Stimulated activated CD8-positive, alpha-beta memory T cell treated with anti-CD3 and anti-CD28 coated beads, Interleukin-15, amount 100 ng/mL, for 24 hours (primary cell): ENCODE measurements around the gene SMOC2.

Experiments used
- DNase-seq: peaks from one replicate; pipeline ENCODE4 v3.0.0-alpha.2; 2020; ENCODE audit warnings: low read depth

Gene SMOC2

DNA sequence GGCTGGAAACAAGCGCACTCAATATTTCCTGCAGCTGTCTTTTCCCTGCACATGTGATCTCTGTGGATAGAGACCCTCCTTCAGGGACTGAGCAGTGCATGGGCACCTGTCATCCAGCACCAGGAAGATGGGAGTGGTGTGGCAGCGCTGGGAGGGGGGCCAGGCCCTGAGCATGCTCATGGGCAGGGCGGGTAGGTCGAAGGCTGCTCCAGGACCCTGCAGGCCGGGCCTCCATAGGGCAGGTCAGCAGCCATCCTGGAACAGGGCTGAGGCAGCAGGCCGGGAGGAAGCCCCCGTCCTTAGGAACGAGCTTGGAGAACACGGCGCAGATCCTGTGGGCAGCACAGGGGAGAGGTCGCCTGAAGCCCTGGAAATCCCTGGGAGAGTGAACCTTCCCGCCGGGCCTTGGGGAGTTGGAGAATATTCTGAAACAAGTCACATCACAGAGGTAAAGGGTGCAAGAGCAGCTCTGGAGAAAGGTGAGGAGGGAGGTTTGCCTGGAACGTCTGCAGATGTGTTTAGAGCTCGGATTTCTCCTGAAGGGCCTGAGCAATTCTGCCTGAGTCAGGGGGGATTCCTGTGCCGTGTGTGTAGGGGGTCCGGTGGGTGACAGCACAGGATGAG, 133.2 kb downstream of the SMOC2 start:
- DNase-seq = no peak

DNA sequence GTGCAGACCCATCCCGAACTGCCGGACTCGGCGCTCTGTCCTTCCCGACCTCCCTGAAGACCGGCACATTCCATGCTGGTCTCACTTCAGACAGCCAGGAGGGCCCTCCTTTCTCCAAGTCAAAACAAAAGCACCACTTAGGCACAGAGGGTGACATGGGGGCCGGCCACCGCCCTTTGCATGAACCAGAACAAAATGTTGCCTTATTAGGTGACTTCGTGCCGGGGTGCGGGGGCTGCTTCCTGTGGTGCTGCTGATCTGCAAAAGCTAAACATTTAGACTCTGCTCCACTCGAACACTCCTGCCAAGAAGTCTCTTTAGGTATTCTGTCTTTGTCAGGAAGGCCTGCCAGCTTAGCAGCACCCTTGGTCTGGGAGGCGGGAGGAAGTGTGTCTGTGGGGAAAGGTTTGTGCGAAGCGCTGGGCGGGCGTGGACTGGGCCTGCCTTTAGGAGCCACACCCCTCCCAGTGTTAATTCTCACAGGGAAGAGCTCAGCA, 133.8 kb downstream of the SMOC2 start:
- no peak for DNase-seq

DNA sequence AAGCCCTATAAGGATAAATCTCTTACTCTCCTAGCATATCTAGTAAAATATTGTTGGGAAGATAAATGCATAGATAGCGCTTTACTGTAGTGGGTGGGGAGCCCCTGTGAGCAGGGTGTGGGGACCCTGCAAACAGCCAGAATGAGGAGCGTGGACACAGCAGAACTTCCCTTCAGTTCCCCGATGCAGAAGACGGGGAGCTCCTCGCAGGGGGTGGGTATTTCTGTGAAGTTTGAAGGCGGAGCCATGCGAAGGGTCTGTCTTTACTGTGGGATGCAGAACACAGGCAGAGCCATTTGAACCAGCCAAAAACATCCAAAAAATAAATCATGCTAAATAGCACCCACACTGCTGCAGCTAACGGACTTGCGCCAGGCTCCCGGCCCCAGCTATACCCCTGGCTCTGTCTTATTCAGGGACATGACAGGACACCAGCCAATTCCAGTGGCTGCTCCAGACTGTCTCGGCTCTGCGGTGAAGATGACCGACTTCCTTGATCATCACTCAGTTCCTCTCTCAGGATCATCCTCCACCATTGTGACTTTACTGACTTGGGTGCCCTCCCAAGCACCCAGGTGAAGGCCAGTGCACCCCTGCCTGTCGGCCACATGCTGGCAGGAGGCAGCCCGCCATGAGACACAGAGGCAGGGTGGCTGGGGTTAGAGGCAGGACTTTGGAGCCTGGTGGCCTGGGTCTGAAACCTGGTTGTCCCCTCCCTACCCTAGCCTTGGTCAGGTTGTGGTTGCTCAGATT, 134.5 kb downstream of the SMOC2 start:
- no peak for DNase-seq

DNA sequence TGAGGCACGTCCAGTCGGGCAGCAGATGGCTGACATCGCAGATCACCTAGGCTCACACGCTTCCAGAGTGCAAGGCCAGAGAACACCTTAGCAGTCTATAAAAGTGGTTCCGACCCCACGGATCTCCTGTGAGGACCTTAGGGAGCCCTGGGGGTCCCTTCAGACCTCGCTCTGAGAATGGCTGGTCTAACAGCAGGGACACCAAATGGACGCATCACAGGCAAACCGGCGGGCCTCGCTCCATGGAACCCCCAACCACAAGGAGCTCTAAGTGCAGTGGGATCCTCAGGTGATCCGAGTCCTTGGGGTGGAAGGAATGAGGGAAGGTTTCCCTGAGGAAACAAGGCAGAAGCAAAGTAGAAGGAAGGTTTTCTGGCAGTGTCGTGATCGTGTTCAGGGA, 135.4 kb downstream of the SMOC2 start:
- no peak for DNase-seq

DNA sequence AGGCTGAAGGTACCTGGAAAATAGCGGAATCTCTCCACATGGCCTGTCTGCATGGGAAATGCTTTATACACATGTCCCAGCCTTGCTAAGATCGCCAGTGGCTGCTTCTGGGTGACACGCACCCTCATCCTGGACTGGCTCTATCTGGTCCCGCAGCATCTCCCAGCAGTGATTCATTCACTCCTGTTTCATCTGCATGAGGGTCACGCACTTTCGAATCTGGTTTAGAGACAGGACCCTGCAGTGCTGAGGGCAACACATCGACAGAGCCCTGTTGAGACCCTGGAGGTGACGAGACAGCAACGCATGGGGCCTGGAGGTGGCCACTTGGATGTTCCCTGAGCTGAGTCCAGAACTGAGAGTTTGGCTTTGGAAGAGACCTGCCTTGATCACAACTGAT, 136.5 kb downstream of the SMOC2 start:
- no peak for DNase-seq

DNA sequence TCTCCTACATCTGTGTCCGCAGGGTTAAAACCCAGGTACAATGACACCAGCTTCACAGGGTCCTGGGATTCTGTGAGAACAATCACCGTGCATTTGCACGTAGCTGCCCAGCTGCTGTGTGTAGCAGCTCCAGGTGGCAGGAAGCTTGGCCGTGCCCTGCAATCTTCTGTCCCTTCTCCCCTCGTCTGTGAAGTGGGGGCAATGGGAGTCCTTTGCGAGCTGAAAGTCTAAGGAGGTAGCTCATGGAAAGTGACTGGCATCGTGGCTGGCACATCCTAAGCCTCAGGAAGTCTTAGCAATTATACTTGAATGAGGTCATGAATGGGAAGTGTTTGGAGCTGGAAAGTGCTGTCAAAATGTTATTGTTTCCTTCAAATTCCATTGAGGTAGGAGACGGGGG, 137.1 kb downstream of the SMOC2 start:
- no peak for DNase-seq

DNA sequence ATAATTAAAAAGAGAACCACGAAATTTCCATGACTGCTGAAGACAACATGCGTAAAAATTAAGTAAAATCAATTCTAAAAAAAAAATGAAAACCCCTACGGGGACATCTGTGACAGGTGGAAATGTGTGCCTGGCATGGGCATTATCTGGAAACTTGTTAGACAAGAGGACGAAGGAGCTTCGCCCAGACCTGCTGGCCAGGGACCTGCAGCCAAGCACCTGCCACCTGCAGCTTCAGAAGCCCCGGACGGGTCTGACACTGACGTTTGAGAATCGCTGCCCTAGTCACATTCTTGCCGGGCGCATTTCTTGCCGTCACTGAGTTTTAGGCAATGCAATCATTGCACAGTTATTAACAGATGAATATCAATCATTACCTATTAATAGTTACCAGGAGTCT, 140.3 kb downstream of the SMOC2 start:
- DNase-seq = no peak

DNA sequence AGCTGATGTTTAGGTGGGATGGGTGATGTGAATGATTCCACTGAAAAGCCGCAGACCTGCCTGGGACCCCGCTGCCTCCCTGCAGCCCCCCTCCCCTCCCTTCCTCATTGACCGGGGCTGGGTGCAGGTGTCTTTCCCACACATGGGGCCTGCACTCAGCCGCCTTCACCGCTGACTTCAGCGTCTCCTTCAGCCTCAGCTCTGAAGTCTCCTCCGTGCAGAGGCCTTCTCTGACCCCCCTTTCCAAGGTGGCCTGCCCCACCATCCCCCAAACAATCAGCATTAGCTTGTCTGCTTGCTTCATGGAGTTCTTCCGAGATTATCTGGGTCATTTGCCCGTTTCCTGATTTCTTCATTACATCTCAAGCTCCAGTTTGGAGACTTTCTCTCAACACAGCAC, 140.7 kb downstream of the SMOC2 start:
- DNase-seq = no peak

DNA sequence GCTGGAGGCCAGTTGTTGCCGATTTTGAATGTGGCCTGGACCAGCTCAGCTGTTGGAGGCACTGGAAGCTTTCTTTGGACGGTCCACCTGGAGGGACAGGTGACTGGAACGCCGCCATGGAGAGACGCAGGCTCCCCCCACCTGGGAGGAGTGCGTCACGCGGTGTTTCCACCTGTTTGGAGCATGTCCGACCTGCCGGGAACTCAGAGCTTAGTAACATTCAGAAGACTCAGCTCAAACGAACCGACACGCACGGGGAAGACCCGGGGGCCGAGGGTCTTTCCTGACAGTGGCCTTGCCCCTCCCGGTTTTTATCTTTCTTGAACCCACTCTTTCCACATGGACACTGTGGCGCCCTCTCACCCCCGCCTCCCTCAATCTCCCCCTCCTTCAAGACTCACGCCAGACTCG, 141.6 kb downstream of the SMOC2 start:
- DNase-seq = no peak

DNA sequence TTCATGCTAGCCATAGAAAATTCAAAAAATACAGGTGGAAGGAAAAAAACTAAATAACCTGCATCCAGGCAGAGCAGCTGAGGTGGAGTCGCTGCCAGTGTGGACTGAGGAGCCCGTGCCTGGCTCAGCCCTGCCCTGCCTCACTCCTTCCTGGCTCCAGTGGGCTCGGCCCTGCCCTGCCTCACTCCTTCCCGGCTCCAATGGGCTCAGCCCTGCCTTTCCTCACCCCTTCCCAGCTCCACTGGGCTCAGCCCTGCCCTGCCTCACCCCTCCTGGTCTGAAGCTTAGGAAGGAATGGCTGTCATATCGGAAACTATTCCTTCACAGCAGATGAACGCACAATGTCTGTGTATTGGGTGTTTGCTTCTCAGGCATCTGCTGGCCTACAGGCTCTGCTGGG, 142.1 kb downstream of the SMOC2 start:
- no peak for DNase-seq

DNA sequence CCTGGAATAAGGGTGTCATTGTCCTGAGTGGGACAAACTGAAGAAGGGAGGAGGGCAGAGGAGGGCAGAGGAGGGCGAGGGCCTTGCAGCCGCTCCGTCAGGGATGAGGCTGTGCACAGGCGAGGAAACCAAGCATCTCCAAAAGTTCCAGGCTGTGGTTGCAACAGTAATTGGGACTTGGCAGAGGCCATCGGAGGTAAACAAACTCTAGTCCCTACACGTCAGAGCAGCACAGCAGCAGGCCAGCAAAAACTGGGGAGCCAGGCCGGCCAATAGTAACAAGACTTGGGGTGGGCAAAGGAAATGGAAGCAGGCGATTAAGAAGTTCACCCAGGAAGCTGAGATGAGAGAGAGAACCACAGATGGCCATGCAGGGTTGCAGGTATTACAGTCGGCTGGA, 142.8 kb downstream of the SMOC2 start:
- DNase-seq = no peak

DNA sequence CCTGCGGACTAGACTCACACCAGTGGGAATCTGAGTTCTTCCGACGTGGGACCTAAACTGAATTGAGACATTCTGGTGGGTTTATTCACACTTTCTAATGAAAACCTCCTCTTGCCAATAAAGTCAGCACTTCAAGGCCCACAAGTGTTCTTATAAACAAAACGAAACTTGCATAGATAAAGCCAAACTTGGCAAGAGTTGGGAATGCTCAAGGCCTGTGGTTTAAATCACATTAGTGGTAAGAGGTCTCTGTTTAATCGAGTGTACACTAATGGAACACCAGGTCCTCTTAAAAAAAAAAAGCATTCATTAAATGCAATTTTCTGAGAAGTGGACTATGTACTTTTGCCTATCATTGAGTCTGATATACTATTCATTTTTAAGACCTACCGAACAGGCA, 143.3 kb downstream of the SMOC2 start:
- DNase-seq = no peak

DNA sequence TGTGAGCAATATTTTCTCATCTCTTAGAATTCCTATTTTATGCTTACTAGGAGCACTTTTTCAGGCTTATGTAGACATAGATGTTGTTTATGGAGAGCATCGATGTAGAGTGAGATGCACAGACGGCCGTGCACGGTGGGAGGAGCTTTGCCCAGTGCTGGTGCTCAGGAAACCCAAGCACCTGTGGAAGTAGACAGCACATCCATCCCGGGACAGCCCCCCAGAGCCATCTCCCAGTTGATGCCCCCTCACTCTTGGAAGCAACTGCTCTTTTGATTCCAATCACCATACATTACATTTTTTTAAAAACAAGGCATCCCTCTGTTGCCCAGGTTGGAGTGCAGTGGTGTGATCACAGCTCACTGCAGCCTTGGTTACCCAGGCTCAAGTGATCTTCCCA, 143.7 kb downstream of the SMOC2 start:
- no peak for DNase-seq

DNA sequence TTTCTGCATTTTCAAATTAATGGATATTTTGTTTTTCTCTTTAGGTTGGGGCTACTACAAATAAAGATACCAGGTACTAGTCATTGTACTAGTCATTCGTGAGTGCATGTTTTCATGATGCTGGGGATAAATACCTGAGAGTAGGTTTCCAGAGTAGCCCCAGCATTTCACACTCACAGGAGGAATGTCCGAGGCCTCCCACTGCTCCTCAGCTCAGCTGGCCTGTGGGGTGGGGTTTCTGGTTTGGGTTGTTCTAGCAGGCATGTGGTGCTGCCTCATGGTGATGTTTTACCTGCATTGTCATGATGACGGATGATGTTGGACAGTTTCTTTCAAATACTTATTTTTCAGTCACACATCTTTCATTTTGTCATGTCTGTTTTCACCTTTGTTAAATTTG, 144.5 kb downstream of the SMOC2 start:
- no peak for DNase-seq

DNA sequence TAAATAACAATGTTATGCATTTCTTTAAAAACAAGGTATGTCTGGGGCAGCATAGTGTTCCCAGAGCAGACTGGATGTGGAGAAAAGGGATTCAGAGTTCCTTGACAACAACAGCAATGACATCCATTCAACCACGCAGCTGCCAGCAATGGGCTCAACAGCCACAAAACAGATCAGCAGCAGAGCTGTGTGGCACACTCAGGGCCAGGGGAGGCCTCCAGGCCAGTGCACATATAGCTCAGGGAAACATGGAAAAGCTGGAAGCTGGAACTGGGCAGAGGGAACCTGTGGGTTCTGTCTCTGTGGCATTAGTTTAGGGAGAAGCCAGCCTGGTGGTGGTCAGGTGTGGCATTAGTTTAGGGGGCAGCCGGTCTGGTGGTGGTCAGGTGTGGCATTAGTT, 148.3 kb downstream of the SMOC2 start:
- DNase-seq = no peak

DNA sequence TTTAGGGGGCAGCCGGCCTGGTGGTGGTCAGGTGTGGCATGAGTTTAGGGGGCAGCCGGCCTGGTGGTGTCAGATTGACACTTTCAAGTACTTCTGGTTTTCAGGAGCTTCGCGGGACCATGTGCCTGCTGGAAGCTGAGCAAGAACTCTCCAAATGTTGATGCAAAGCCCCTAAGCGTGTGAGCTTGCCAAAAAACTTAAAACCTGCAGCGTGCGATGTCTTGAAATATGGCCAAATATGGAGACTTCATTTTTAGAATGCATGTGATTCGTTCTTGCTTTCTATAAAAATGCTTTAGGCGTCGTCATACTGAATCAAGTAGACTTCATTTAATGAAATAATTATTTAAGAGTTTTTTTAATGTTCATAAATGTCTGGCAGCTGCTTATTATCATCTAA, 149.4 kb downstream of the SMOC2 start:
- no peak for DNase-seq

DNA sequence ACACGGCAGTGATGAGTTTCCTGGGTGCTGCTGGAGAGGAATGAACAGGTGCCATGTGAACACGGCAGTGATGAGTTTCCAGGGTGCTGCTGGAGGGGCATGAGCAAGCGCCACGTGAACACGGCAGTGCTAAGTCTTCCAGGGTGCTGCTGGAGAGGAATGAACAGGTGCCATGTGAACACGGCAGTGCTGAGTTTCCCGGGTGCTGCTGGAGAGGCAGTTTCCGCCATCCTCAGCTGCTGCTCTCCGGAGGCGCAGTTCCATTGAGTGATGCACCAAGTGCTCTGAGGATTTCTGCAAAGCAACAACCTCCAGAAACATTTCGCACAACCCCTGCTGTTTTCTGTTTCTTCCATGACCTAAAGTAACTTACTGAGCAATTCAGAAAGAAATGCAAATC, 155.4 kb downstream of the SMOC2 start:
- DNase-seq = no peak

DNA sequence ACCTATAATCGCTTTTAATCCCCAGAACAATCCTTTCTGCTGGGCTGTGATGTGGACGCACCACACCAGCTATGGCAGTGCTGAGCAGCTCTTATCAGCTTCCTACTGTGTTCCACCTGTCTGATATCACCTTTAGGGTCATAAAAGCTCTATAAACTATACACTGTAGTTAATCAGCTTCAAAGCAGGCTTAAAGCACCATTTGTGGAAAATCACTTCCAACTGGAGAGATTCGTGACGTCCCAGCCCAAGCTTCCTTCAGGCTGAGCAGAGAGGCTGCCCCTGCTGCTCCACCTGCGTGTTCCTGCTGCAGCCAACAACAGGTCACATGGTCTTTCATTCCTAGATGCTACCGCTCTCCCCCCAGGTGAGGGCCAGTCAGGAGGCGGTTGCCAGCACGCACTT, 156.5 kb downstream of the SMOC2 start:
- DNase-seq = no peak

DNA sequence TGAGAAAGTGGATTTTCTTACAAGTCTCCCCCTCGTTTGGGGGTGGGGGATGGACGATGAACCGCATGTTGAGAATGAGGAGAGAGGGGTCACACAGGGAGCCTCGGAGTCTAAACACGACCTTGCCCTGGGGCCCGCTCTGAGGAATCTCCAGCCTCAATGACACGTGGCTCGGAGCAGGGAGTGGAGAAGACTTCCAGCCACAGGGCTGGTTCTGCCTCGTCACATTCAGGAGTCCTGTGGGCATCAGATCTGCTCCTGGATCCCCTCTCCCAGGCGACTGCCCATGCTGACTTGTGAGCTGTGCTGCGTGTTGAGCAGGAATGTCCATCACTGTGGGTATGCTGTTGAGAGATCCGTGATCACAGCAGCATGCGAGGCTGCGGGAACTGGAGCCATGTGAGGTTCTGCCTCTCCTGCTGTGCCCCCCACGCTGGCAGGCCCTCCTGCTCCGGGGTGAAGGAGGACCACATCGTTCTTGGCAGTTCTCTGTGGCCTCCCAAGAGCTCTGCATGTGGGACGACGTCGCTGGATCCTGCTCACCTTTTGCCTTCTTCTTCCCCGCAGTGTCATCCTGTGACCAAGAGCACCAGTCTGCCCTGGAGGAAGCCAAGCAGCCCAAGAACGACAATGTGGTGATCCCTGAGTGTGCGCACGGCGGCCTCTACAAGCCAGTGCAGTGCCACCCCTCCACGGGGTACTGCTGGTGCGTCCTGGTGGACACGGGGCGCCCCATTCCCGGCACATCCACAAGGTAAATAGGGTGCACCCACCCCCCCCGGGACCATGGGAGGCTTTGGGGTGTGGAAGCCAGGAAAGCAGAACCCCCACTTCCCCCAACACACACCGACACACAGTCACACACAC, 157.5 kb downstream of the SMOC2 start:
- DNase-seq = no peak

DNA sequence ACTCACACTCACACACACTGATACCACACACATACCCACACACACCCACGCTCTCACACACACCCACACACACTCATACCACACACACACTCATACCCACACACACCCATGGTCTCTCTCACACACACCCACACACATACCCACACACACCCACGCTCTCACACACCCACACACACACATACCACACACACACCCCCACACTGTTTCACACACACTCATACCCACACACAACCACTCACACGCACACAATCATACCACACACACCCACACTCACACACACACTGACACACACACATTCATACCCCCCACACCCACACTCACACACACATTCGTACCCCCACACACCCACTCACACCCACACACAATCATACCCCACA, 158.1 kb downstream of the SMOC2 start:
- no peak for DNase-seq

DNA sequence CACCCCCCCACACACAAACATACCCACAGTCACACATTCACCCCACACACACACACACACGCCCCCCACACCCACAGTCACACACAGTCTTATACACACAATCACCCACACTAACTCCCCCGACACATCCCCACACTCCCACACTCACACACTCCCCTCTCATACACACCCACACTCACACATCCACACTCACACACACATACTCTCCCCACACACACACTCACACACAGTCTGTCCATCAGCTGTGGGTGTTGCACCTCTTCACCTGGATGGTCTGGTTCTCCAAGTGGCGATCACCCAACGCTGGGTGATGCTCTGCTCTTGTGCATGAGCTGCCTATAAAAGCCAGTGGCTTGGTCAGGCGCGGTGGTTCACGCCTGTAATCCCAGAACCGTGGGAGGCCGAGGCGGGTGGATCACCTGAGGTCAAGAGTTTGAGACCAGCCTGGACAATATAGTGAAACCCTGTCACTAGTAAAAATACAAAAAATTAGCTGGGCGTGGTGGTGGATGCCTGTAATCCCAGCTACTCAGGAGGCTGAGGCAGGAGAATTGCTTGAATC, 158.9 kb downstream of the SMOC2 start:
- no peak for DNase-seq

DNA sequence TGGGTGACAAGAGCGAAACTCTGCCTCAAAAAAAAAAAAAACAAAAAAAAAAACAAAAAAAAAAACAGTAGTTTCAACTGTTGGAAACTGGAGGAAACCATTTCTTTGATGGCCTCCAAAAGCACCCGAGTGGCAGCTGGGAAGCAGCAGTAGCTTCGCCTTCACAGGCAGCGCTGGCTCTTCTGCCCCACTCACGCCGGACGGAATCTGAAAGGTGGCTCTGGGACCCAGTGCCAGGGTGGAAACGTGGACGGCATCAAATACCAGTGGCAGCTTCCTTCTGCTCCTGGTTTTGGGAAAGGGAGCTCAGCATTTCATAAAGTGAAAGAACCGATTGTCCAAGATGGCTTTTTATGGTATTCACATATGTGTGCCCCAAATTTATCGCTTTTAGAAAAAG, 159.4 kb downstream of the SMOC2 start:
- DNase-seq = no peak

DNA sequence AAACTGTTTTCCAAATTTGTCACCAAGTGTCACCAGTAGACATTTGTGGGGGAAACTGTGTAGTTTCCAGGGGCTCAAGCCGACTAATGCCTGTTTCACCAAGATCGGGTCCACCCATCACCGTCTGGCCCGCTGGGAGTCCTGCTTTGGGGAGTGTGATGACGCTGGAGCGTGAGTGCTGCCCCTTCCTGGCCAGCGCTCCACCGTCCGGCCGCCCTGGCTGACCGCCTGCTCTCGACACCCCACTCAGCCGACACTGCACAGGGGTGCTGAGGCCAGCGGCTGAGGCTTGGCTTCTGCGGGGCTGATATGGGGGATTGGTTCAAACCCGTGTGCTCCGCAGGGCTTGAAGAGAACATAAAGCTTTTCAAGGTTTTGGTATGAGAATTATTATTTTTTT, 160.1 kb downstream of the SMOC2 start:
- DNase-seq = no peak
